Keratinocyte (primary cell): ENCODE data around the gene CLDN9.

Experiments used
- CTCF ChIP-seq, 3 experiments: IDR thresholded peaks in 1 of 3; conservative IDR thresholded peaks in 1 of 3; optimal IDR thresholded peaks in 1 of 3; 2 replicates in 2 of 3; 3 replicates in 1 of 3; pipeline versions ENCODE3 to v1.5.1; 2011; ENCODE audit warnings: low read length in 3 of 3, mild to moderate bottlenecking in 3 of 3, moderate library complexity in 2 of 3, control low read depth in 1 of 3, inconsistent platforms in 1 of 3; ENCODE audit not compliant: insufficient read depth in 2 of 3; ENCODE audit errors: extremely low read depth in 1 of 3
- EZH2 ChIP-seq: IDR thresholded peaks from one replicate; pipeline ENCODE4 v1.6.1; 2012; ENCODE audit warnings: inconsistent platforms, mild to moderate bottlenecking, low read length, moderate library complexity

GRCh38 chr16:2973605-2974318 lies 39.0 kb upstream of the CLDN9 start:
- TF ChIP-seq CTCF (optimal IDR thresholded peaks at IDR 0.05 in 1 of 3, IDR thresholded peaks at IDR 0.05 in 1 of 3, conservative IDR thresholded peaks at IDR 0.05 in 1 of 3; ENCODE audit: extremely low read depth in 1 of 3, insufficient read depth in 2 of 3, low read length in 3 of 3) (no peak), EZH2 (no peak)
